GM11168 (cell line): ENCODE measurements around the gene NEDD4.

Experiments used
- in situ Hi-C: fragments of 300-500 bp; cut with MboI; formaldehyde crosslinking; loops from one replicate; pipeline ENCODE4 v1.12.0; 2022; ENCODE audit warnings: low sequenced_read_pairs; ENCODE audit not compliant: unreplicated experiment

Gene NEDD4

DNA sequence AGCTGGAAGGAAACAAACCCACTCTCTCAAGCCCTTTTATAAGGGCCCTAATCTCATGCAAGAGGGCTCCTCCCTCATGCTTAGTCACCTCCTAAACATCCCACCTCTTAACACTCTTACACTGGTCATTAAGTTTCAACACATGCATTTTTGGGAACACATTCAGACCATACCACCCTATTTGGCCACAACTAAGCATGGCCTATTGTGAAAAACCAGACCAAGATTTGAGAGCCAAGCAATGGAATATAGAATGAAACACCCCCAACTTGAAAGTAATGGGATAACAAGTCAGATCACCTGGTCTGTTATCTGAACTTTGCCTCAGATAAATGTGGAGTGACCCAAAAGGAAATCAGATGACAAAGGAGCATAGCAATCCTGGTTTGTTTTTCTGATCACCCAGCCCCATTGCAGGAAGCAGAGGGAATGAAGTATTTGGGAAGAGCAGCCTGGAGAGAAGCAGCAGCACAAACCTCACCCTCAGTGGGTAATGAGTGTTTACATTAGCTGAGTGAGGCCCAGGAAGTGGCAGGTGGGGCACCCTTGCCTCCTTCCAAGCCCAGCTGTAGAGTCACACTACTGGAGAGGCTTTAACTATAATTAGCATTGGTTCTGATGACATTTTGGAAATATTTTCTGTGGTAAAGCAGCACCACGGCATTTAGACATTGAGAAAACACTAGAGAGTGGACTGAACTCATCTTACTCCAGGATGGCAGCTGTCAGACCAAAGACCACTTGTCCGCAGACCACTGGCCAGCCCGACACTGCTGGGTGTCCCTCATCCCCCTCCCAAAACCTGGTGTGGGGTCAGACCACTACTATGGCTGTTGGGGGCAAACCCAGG is 201.6 kb downstream of the NEDD4 start:
- in situ Hi-C loops: no loop called here

- in situ Hi-C loops: loop anchor here (5.0 kb wide), 1 partner anchor 137 kb away; no protein-coding TSS in a partner anchor
These were observed 204.2 kb downstream of the NEDD4 start for GRCh38 chr15:55789066-55789660.

GRCh38 chr15:55786341-55786740 is 207.1 kb downstream of the NEDD4 start:
- in situ Hi-C loops: loop anchor here (5.0 kb wide), 1 partner anchor 134 kb away; no protein-coding TSS in a partner anchor

DNA sequence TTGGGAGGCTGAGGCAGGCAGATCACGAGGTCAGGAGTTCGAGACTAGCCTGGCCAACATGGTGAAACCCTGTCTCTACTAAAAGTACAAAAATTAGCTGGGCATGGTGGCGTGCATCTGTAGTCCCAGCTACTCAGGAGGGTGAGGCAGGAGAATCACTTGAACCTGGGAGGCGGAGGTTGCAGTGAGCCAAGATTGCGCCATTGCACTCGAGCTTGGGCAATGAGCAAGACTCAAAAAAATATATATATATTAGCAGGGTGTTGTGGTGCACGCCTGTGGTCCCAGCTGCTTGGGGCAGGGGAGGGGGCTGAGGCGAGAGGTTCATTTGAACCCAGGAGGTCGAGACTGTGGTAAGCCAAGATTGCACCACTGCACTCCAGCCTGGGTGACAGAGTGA is 207.8 kb downstream of the NEDD4 start:
- in situ Hi-C loops: loop anchor here (5.0 kb wide), 1 partner anchor 133 kb away; no protein-coding TSS in a partner anchor

DNA sequence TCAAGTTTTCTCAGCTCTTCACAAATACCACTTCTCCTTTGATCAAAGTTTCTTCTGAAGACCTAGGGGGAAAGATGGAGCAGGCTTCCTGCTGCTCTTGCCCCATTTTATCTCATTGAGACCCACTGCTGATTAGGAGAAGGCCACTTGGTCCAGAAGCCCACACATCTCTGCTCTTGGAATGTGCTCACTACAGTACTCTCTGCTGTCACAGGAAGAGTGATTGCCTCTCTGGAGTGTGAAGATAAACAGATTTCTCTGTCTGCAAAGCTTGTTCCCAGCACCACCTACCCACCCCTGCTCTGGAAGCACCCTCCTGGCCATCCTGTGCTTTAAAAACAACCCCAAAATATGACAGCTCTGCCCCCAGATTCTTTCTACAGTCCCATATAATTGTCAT is 209.1 kb downstream of the NEDD4 start:
- in situ Hi-C loops: no loop called here

DNA sequence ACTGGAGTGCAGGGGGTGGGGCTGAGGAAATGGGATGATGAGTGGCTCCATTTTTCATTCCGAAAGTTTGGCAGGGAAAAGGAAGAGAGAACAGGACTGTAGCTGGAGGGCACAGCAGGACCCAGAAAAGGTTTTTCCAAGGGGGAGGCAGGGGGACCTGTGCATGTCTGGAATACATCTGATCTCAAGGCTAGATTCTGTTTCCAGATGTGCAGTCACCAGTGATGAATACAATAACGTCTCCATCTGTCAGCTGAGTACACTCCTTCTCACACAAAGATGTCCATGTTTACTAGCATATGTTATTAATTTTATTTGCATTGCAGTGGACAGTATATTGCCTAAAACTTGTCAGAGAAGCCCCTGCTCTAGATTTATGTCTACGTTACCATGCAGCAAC is 210.5 kb downstream of the NEDD4 start:
- in situ Hi-C loops: no loop called here

GRCh38 chr15:55780292-55780691 is 213.1 kb downstream of the NEDD4 start:
- in situ Hi-C loops: no loop called here

- in situ Hi-C loops: no loop called here
These were observed 214.5 kb downstream of the NEDD4 start for GRCh38 chr15:55778932-55779331.
